CD8-positive, alpha-beta memory T cell (primary cell): ENCODE data around the gene FANCD2. TPM values are rescaled to one million over a fixed set of nuclear protein-coding genes. Genes with fewer than 3 reads are reported as not detected.

Experiments
- CTCF ChIA-PET: fragments of 350-600 bp; sonication (Branson Sonifier 250); formaldehyde crosslinking; loops from one replicate; lab custom pipeline; 2021; ENCODE audit warnings: antibody characterized with exemption; lab: Charles Lee
- POLR2A ChIA-PET: fragments of 350-600 bp; sonication (Branson Sonifier 250); formaldehyde crosslinking; loops from one replicate; lab custom pipeline; 2021; ENCODE audit warnings: antibody characterized with exemption; lab: Charles Lee
- DNase-seq, 5 donors: peaks; one replicate each; pipeline versions ENCODE4 v3.0.0 to v3.0.0-alpha.2; 2020 to 2022; ENCODE audit warnings: mixed read lengths in 1 of 5
- H3K27ac ChIP-seq: one replicate; pipeline ENCODE4 v1.7.0; 2013; ENCODE audit warnings: low read depth, mild to moderate bottlenecking, low read length, moderate library complexity
- H3K27me3 ChIP-seq: 2 replicates; pipeline ENCODE4 v1.7.0; 2013; ENCODE audit warnings: low read length, mild to moderate bottlenecking; ENCODE audit not compliant: insufficient read depth, poor library complexity, severe bottlenecking
- H3K36me3 ChIP-seq: 2 replicates; pipeline ENCODE4 v1.7.0; 2013; ENCODE audit warnings: mild to moderate bottlenecking, low read length, moderate library complexity; ENCODE audit not compliant: insufficient read depth
- H3K4me1 ChIP-seq: 2 replicates; pipeline ENCODE4 v1.7.0; 2013; ENCODE audit warnings: mild to moderate bottlenecking, low read length, moderate library complexity; ENCODE audit not compliant: insufficient read depth
- H3K4me3 ChIP-seq: 2 replicates; pipeline ENCODE4 v1.7.0; 2013; ENCODE audit warnings: mild to moderate bottlenecking, low read length
- H3K9me3 ChIP-seq: 2 replicates; pipeline ENCODE4 v1.7.0; 2013; ENCODE audit warnings: mild to moderate bottlenecking, low read length
- H3K27ac Mint-ChIP-seq, 8 donors: one replicate each; pipeline ENCODE4 v1.8.0; 2020 to 2021; ENCODE audit warnings: mixed read lengths in 8 of 8, mild to moderate bottlenecking in 6 of 8, inconsistent platforms in 3 of 8, moderate library complexity in 3 of 8
- H3K27me3 Mint-ChIP-seq, 2 donors: one replicate each; pipeline ENCODE4 v1.8.0; 2020 to 2021; ENCODE audit warnings: mixed read lengths in 2 of 2, mild to moderate bottlenecking in 1 of 2, moderate library complexity in 1 of 2
- H3K36me3 Mint-ChIP-seq, 3 donors: one replicate each; pipeline ENCODE4 v1.8.0; 2020 to 2021; ENCODE audit warnings: mixed read lengths in 3 of 3, inconsistent platforms in 1 of 3, mild to moderate bottlenecking in 1 of 3
- H3K4me1 Mint-ChIP-seq, 3 donors: one replicate each; pipeline ENCODE4 v1.8.0; 2020 to 2021; ENCODE audit warnings: mixed read lengths in 3 of 3, inconsistent platforms in 1 of 3, mild to moderate bottlenecking in 1 of 3
- H3K4me3 Mint-ChIP-seq, 7 donors: one replicate each; pipeline ENCODE4 v1.8.0; 2020 to 2021; ENCODE audit warnings: mixed read lengths in 7 of 7, mild to moderate bottlenecking in 6 of 7, moderate library complexity in 4 of 7, inconsistent platforms in 2 of 7
- H3K9me3 Mint-ChIP-seq, 5 donors: one replicate each; pipeline ENCODE4 v1.8.0; 2020 to 2022; ENCODE audit warnings: mixed read lengths in 5 of 5, mild to moderate bottlenecking in 3 of 5, moderate library complexity in 2 of 5, inconsistent platforms in 1 of 5
- polyA plus RNA-seq: library from polyadenylated mRNA; unstranded; fragments of 300-500 nt; fragmentation: Illumina TruSeq; gene quantifications from one replicate; pipeline ENCODE4 v1.2.3, GENCODE V29; 2021
- total RNA-seq, 2 experiments: library from RNA; stranded (reverse); gene quantifications; one replicate each; pipeline ENCODE4 v1.2.3, GENCODE V29; 2021

The FANCD2 gene
- total and polyA plus RNA-seq, 3 experiments from 2014 or later, result 6.3 to 56.2 (median 55.9) TPM

GRCh38 chr3:10140996-10141546 is 114.8 kb downstream of the FANCD2 start:
- H3K4me3 Mint-ChIP-seq, result peak overlapping the region; percentile 83 to 99 (median 90)
- Histone ChIP-seq H3K4me3 (peak overlapping the region; percentile 74), H3K27ac (peak overlapping the region; percentile 90), H3K9me3 (no peaks in the 10 kb centered on the region), H3K36me3 (peaks cover 5% of the 10 kb centered on the region), H3K4me1 (peaks cover 30% of the 10 kb centered on the region), H3K27me3 (no peaks in the 10 kb centered on the region)
- POLR2A ChIA-PET, result interaction anchor here (0.6 to 1.3 kb wide), 7 partner anchors 45 to 357 kb away, joined by 3 to 12 read pairs (median 4); partner anchors contain the start of gene TATDN2
- H3K4me1 Mint-ChIP-seq, result peaks cover 29 to 37% (median 35%) of the 10 kb centered on the region in 3 donors
- DNase-seq, result peak in 1 of 5 donors; percentile 2
- peak overlapping the region in 7 of 8 donors; percentile 82 to 98 (median 93) for H3K27ac Mint-ChIP-seq
- CTCF ChIA-PET, result interaction anchor here (0.8 to 1.4 kb wide), 9 partner anchors 11 to 209 kb away, joined by 3 to 7 read pairs (median 3); no protein-coding TSS in a partner anchor
- H3K36me3 Mint-ChIP-seq, result peaks cover 0 to 22% (median 2%) of the 10 kb centered on the region in 3 donors
- H3K27me3 Mint-ChIP-seq, result no peaks in the 10 kb centered on the region
- H3K9me3 Mint-ChIP-seq, result no peaks in the 10 kb centered on the region

GRCh38 chr3:10142707-10143560 is 116.7 kb downstream of the FANCD2 start:
- Mint-ChIP-seq H3K4me1 (peaks cover 36 to 46% (median 44%) of the 10 kb centered on the region in 3 donors), H3K9me3 (no peaks in the 10 kb centered on the region), H3K36me3 (peaks cover 0 to 31% (median 2%) of the 10 kb centered on the region in 3 donors), H3K27ac (peak overlapping the region; percentile 69 to 98 (median 93)), H3K4me3 (peak overlapping the region; percentile 83 to 99 (median 90)), H3K27me3 (no peaks in the 10 kb centered on the region)
- DNase-seq, result peak in 2 of 5 donors; percentile 7 to 16
- peak overlapping the region; percentile 90 for H3K27ac ChIP-seq
- CTCF ChIA-PET, result interaction anchor here (1.4 to 1.6 kb wide), 2 partner anchors 23 to 210 kb away, joined by 3 to 7 read pairs; no protein-coding TSS in a partner anchor
- H3K36me3 ChIP-seq, result peaks cover 5% of the 10 kb centered on the region
- H3K4me3 ChIP-seq, result peak overlapping the region; percentile 74
- no peaks in the 10 kb centered on the region for H3K27me3 ChIP-seq
- peaks cover 30% of the 10 kb centered on the region for H3K4me1 ChIP-seq
- POLR2A ChIA-PET, result interaction anchor here (0.6 kb wide), 1 partner anchor 13 kb away, joined by 4 read pairs; no protein-coding TSS in a partner anchor
- H3K9me3 ChIP-seq, result no peaks in the 10 kb centered on the region

GRCh38 chr3:10145685-10146084 is 119.4 kb downstream of the FANCD2 start:
- peak overlapping the region; percentile 23 to 79 (median 72) for H3K4me3 Mint-ChIP-seq
- no peaks in the 10 kb centered on the region for H3K27me3 Mint-ChIP-seq
- Histone ChIP-seq H3K4me3 (no peak overlapping the region), H3K9me3 (no peaks in the 10 kb centered on the region), H3K27me3 (no peaks in the 10 kb centered on the region), H3K4me1 (peaks cover 30% of the 10 kb centered on the region), H3K27ac (no peak overlapping the region), H3K36me3 (peaks cover 21% of the 10 kb centered on the region)
- ChIA-PET CTCF (interaction anchor here (0.7 kb wide), 1 partner anchor 17 kb away, joined by 3 read pairs; no protein-coding TSS in a partner anchor), POLR2A (interaction anchor here (0.6 kb wide), 1 partner anchor 75 kb away, joined by 3 read pairs; no protein-coding TSS in a partner anchor)
- peaks cover 0 to 55% (median 10%) of the 10 kb centered on the region in 3 donors for H3K36me3 Mint-ChIP-seq
- H3K4me1 Mint-ChIP-seq, result peaks cover 38 to 56% (median 51%) of the 10 kb centered on the region in 3 donors
- H3K27ac Mint-ChIP-seq, result peak overlapping the region in 7 of 8 donors; percentile 25 to 94 (median 72)
- DNase-seq, result no peak
- no peaks in the 10 kb centered on the region for H3K9me3 Mint-ChIP-seq

GRCh38 chr3:10149226-10149625 is 123.0 kb downstream of the FANCD2 start:
- no peak for DNase-seq
- Mint-ChIP-seq H3K9me3 (no peaks in the 10 kb centered on the region), H3K4me1 (peaks cover 19 to 35% (median 32%) of the 10 kb centered on the region in 3 donors), H3K27me3 (peaks cover 0 to 2% of the 10 kb centered on the region in 2 donors), H3K4me3 (peak overlapping the region in 1 of 7 donors; percentile 20), H3K27ac (no peak overlapping the region), H3K36me3 (peaks cover 0 to 62% (median 11%) of the 10 kb centered on the region in 3 donors)
- no peak overlapping the region for H3K4me3 ChIP-seq
- POLR2A ChIA-PET, result no interaction called here
- peaks cover 9% of the 10 kb centered on the region for H3K4me1 ChIP-seq
- CTCF ChIA-PET, result no interaction called here
- H3K36me3 ChIP-seq, result peaks cover 26% of the 10 kb centered on the region
- H3K27me3 ChIP-seq, result no peaks in the 10 kb centered on the region
- no peak overlapping the region for H3K27ac ChIP-seq
- no peaks in the 10 kb centered on the region for H3K9me3 ChIP-seq

GRCh38 chr3:10150987-10151386 is 124.8 kb downstream of the FANCD2 start:
- Mint-ChIP-seq H3K4me3 (no peak overlapping the region), H3K9me3 (no peaks in the 10 kb centered on the region), H3K4me1 (peaks cover 11 to 22% (median 18%) of the 10 kb centered on the region in 3 donors), H3K36me3 (peaks cover 0 to 67% (median 11%) of the 10 kb centered on the region in 3 donors), H3K27ac (peak overlapping the region in 1 of 8 donors; percentile 58), H3K27me3 (peaks cover 0 to 2% of the 10 kb centered on the region in 2 donors)
- no peak for DNase-seq
- H3K36me3 ChIP-seq, result peaks cover 26% of the 10 kb centered on the region
- H3K27ac ChIP-seq, result no peak overlapping the region
- no peak overlapping the region for H3K4me3 ChIP-seq
- H3K4me1 ChIP-seq, result peaks cover under 1% of the 10 kb centered on the region
- ChIA-PET CTCF (interaction anchor here (2.1 kb wide), 1 partner anchor 14 kb away, joined by 6 read pairs; the partner anchor contains the start of gene IRAK2), POLR2A (no interaction called here)
- H3K27me3 ChIP-seq, result no peaks in the 10 kb centered on the region
- no peaks in the 10 kb centered on the region for H3K9me3 ChIP-seq

Other genes with a start within 250 kb of the FANCD2 start
- gene TADA3, start 234.0 kb upstream of the FANCD2 start, total RNA-seq, result 10 to 100 TPM; 57.0 to 58.8 TPM
- 64.4 TPM for gene TADA3, start 234.0 kb upstream of the FANCD2 start, polyA plus RNA-seq
- 100 to 1,000 TPM; 309 to 319 TPM for gene ARPC4, start 233.4 kb upstream of the FANCD2 start, total RNA-seq
- 277 TPM for gene ARPC4, start 233.4 kb upstream of the FANCD2 start, polyA plus RNA-seq
- 10 to 100 TPM; 18.8 to 19.1 TPM for gene TTLL3, start 216.2 kb upstream of the FANCD2 start, total RNA-seq
- gene TTLL3, start 216.2 kb upstream of the FANCD2 start, polyA plus RNA-seq, result 3.8 TPM
- gene RPUSD3, start 182.4 kb upstream of the FANCD2 start, total RNA-seq, result 10 to 100 TPM; 74.3 to 77.6 TPM
- gene RPUSD3, start 182.4 kb upstream of the FANCD2 start, polyA plus RNA-seq, result 51.8 TPM
- not detected for gene CIDEC, start 146.2 kb upstream of the FANCD2 start, total RNA-seq
- gene CIDEC, start 146.2 kb upstream of the FANCD2 start, polyA plus RNA-seq, result not detected
- 10 to 100 TPM; 55.5 to 59.0 TPM for gene JAGN1, start 135.8 kb upstream of the FANCD2 start, total RNA-seq
- 44.4 TPM for gene JAGN1, start 135.8 kb upstream of the FANCD2 start, polyA plus RNA-seq
- 1 to 10 TPM in 1 of 2 experiments, under 1 TPM in 1; 0.47 to 1.2 TPM for gene IL17RE, start 123.6 kb upstream of the FANCD2 start, total RNA-seq
- 1.2 TPM for gene IL17RE, start 123.6 kb upstream of the FANCD2 start, polyA plus RNA-seq
- under 1 TPM; 0.20 to 0.31 TPM for gene IL17RC, start 109.3 kb upstream of the FANCD2 start, total RNA-seq
- 11.0 TPM for gene IL17RC, start 109.3 kb upstream of the FANCD2 start, polyA plus RNA-seq
- gene CRELD1, start 92.6 kb upstream of the FANCD2 start, total RNA-seq, result 10 to 100 TPM; 14.0 to 16.0 TPM
- 24.5 TPM for gene CRELD1, start 92.6 kb upstream of the FANCD2 start, polyA plus RNA-seq
- gene PRRT3, start 74.0 kb upstream of the FANCD2 start, total RNA-seq, result 10 to 100 TPM; 12.1 to 12.3 TPM
- 5.4 TPM for gene PRRT3, start 74.0 kb upstream of the FANCD2 start, polyA plus RNA-seq
- gene EMC3, start 39.6 kb upstream of the FANCD2 start, total RNA-seq, result 10 to 100 TPM; 56.3 to 56.8 TPM
- gene EMC3, start 39.6 kb upstream of the FANCD2 start, polyA plus RNA-seq, result 90.9 TPM
- gene FANCD2OS, start 81.8 kb downstream of the FANCD2 start, total RNA-seq, result not detected
- not detected for gene FANCD2OS, start 81.8 kb downstream of the FANCD2 start, polyA plus RNA-seq
- 100 to 1,000 TPM; 105 to 106 TPM for gene BRK1, start 89.2 kb downstream of the FANCD2 start, total RNA-seq
- 230 TPM for gene BRK1, start 89.2 kb downstream of the FANCD2 start, polyA plus RNA-seq
- 10 to 100 TPM; 38.5 to 38.6 TPM for gene VHL, start 115.3 kb downstream of the FANCD2 start, total RNA-seq
- 36.4 TPM for gene VHL, start 115.3 kb downstream of the FANCD2 start, polyA plus RNA-seq
- gene IRAK2, start 138.5 kb downstream of the FANCD2 start, total RNA-seq, result 1 to 10 TPM; 5.0 to 5.1 TPM
- 10.3 TPM for gene IRAK2, start 138.5 kb downstream of the FANCD2 start, polyA plus RNA-seq
- 10 to 100 TPM; 57.6 to 60.0 TPM for gene TATDN2, start 222.0 kb downstream of the FANCD2 start, total RNA-seq
- 23.3 TPM for gene TATDN2, start 222.0 kb downstream of the FANCD2 start, polyA plus RNA-seq